Neural cell (in vitro differentiated cells): ENCODE results near the gene PTPRR. TPM values are rescaled to one million over a fixed set of nuclear protein-coding genes. Genes with fewer than 3 reads are reported as not detected.

ENCODE experiments used
- H2AFZ ChIP-seq: fragments of 200-600, 300-800 bp; sonication (generic), shearing (Covaris generic); 2 replicates; pipeline ENCODE4 v1.6.0; 2014; ENCODE audit warnings: low read depth, mild to moderate bottlenecking, antibody characterized with exemption, low read length, moderate library complexity
- H3F3A ChIP-seq: fragments of 200-600 bp; shearing (Covaris generic); 2 replicates; pipeline ENCODE4 v1.6.1; 2016; ENCODE audit warnings: mild to moderate bottlenecking, moderate library complexity, mixed read lengths, antibody characterized with exemption, low read length; ENCODE audit not compliant: insufficient read depth, poor library complexity, severe bottlenecking
- H3K27ac ChIP-seq: fragments of 200-600, 300-800 bp; sonication (generic), shearing (Covaris generic); 2 replicates; pipeline ENCODE4 v1.5.1; 2014; ENCODE audit warnings: mild to moderate bottlenecking, low read length, moderate library complexity
- H3K27me3 ChIP-seq: fragments of 300-800, 200-600 bp; sonication (generic), shearing (Covaris generic); 2 replicates; pipeline ENCODE4 v1.6.0; 2014; ENCODE audit warnings: mild to moderate bottlenecking, low read depth, low read length, moderate library complexity; ENCODE audit not compliant: insufficient read depth
- H3K36me3 ChIP-seq: fragments of 300-800, 200-600 bp; sonication (generic), shearing (Covaris generic); 2 replicates; pipeline ENCODE4 v1.5.1; 2014; ENCODE audit warnings: mild to moderate bottlenecking, antibody characterized with exemption, low read length, moderate library complexity; ENCODE audit not compliant: insufficient read depth
- H3K4me2 ChIP-seq: fragments of 300-800, 200-600 bp; sonication (generic), shearing (Covaris generic); 2 replicates; pipeline ENCODE4 v1.6.0; 2014; ENCODE audit warnings: mild to moderate bottlenecking, low read length
- H3K4me3 ChIP-seq: fragments of 300-800, 200-600 bp; sonication (generic), shearing (Covaris generic); 2 replicates; pipeline ENCODE4 v1.5.1; 2014; ENCODE audit warnings: mild to moderate bottlenecking, low read length, moderate library complexity
- H3K79me2 ChIP-seq: fragments of 200-600 bp; shearing (Covaris generic); replicated peaks from 2 replicates; pipeline ENCODE4 v1.6.0; 2014; ENCODE audit warnings: mild to moderate bottlenecking, low read length, moderate library complexity; ENCODE audit not compliant: insufficient read depth
- H3K9ac ChIP-seq: fragments of 300-800, 200-600 bp; sonication (generic), shearing (Covaris generic); 2 replicates; pipeline ENCODE4 v1.6.1; 2016; ENCODE audit warnings: mild to moderate bottlenecking, low read length, mixed read lengths
- H3K9me2 ChIP-seq: fragments of 200-600 bp; shearing (Covaris generic); 2 replicates; pipeline ENCODE4 v1.6.1; 2016; ENCODE audit warnings: mild to moderate bottlenecking, low read length, mixed read lengths; ENCODE audit not compliant: insufficient read depth
- H3K9me3 ChIP-seq: fragments of 200-600, 300-800 bp; sonication (generic), shearing (Covaris generic); 2 replicates; pipeline ENCODE4 v1.6.1; 2016; ENCODE audit warnings: mild to moderate bottlenecking, mixed run types, low read length, moderate library complexity, mixed read lengths
- H4K20me1 ChIP-seq: fragments of 200-600 bp; shearing (Covaris generic); 2 replicates; pipeline ENCODE4 v1.6.1; 2016; ENCODE audit warnings: mild to moderate bottlenecking, mixed run types; ENCODE audit not compliant: insufficient read depth
- CTCF ChIP-seq: fragments of 450-650 bp; IDR thresholded peaks from 2 replicates; pipeline ENCODE4 v1.5.1; 2014; ENCODE audit warnings: antibody characterized with exemption, mild to moderate bottlenecking, moderate library complexity; ENCODE audit not compliant: poor library complexity, severe bottlenecking
- EP300 ChIP-seq: fragments of 450-650 bp; conservative IDR thresholded peaks from 2 replicates; pipeline ENCODE4 v1.6.1; 2014; ENCODE audit warnings: antibody characterized with exemption, mild to moderate bottlenecking, moderate library complexity; ENCODE audit not compliant: poor library complexity, severe bottlenecking
- EZH2 ChIP-seq: fragments of 200-600, 300-800 bp; shearing (Covaris generic), sonication (generic); IDR thresholded peaks from 2 replicates; pipeline ENCODE4 v1.6.1; 2014; ENCODE audit warnings: antibody characterized with exemption, low read length, borderline replicate concordance, mild to moderate bottlenecking; ENCODE audit not compliant: insufficient read depth, poor library complexity, severe bottlenecking
- MXI1 ChIP-seq: fragments of 450-650 bp; conservative IDR thresholded peaks from 2 replicates; pipeline ENCODE4 v1.6.1; 2014; ENCODE audit warnings: antibody characterized with exemption, mild to moderate bottlenecking; ENCODE audit not compliant: poor library complexity, severe bottlenecking
- POLR2AphosphoS5 ChIP-seq: IDR thresholded peaks from 2 replicates; pipeline ENCODE4 v1.6.1; 2012
- RAD21 ChIP-seq: fragments of 450-650 bp; conservative IDR thresholded peaks from 2 replicates; pipeline ENCODE4 v1.6.1; 2014; ENCODE audit warnings: antibody characterized with exemption, mild to moderate bottlenecking, moderate library complexity
- REST ChIP-seq: IDR thresholded peaks from 2 replicates; pipeline ENCODE4 v1.6.1; 2012; ENCODE audit warnings: borderline replicate concordance
- SMC3 ChIP-seq: fragments of 450-650 bp; conservative IDR thresholded peaks from 2 replicates; pipeline ENCODE4 v1.6.1; 2014; ENCODE audit warnings: antibody characterized with exemption, mild to moderate bottlenecking, moderate library complexity; ENCODE audit not compliant: poor library complexity
- TAF1 ChIP-seq: IDR thresholded peaks from 2 replicates; pipeline ENCODE4 v1.6.1; 2012; ENCODE audit warnings: low read depth
- polyA plus RNA-seq: library from polyadenylated mRNA; depleted of rRNA; stranded (reverse); fragments of >200 nt; gene quantifications from 2 replicates; pipeline ENCODE4 v1.2.3, GENCODE V29; 2014

PTPRR gene
- polyA plus RNA-seq, 1 donor from 2014 or later: 2.2 TPM

GRCh38 chr12:70907412-70907811, 13.1 kb downstream of the PTPRR start:
- Histone ChIP-seq H2AFZ (no peak overlapping the region), H3K9ac (no peak overlapping the region), H3K9me3 (no peaks in the 10 kb centered on the region), H3K9me2 (no peaks in the 10 kb centered on the region), H3K4me2 (no peak overlapping the region), H3K79me2 (no peaks in the 10 kb centered on the region), H3K4me3 (no peak overlapping the region), H3F3A (no peaks in the 10 kb centered on the region), H3K36me3 (no peaks in the 10 kb centered on the region), H4K20me1 (no peaks in the 10 kb centered on the region), H3K27ac (no peak overlapping the region), H3K27me3 (no peaks in the 10 kb centered on the region)
- TF ChIP-seq POLR2AphosphoS5 (no peak), RAD21 (no peak), CTCF (no peak), EZH2 (no peak), TAF1 (no peak), REST (no peak), EP300 (no peak), MXI1 (no peak), SMC3 (no peak)

GRCh38 chr12:70895956-70896355, 24.6 kb downstream of the PTPRR start:
- no peaks in the 10 kb centered on the region for H3K79me2 ChIP-seq
- no peak overlapping the region for H3K9ac ChIP-seq
- no peak for TF ChIP-seq REST
- no peak for TF ChIP-seq RAD21
- TF ChIP-seq EZH2: no peak
- no peak for TF ChIP-seq MXI1
- no peak for TF ChIP-seq SMC3
- TF ChIP-seq EP300: no peak
- no peak for TF ChIP-seq CTCF
- no peak for TF ChIP-seq POLR2AphosphoS5
- no peak for TF ChIP-seq TAF1
- no peaks in the 10 kb centered on the region for H3K36me3 ChIP-seq
- H3K9me3 ChIP-seq: no peaks in the 10 kb centered on the region
- H2AFZ ChIP-seq: no peak overlapping the region
- H4K20me1 ChIP-seq: no peaks in the 10 kb centered on the region
- no peak overlapping the region for H3K4me2 ChIP-seq
- H3K27ac ChIP-seq: no peak overlapping the region
- H3K27me3 ChIP-seq: no peaks in the 10 kb centered on the region
- no peaks in the 10 kb centered on the region for H3F3A ChIP-seq
- H3K9me2 ChIP-seq: no peaks in the 10 kb centered on the region
- H3K4me3 ChIP-seq: no peak overlapping the region
